ENCODE measurements around the gene CASK. TPM values are rescaled to one million over a fixed set of nuclear protein-coding genes. Genes with fewer than 3 reads are reported as not detected.

CASK gene
- total RNA-seq, 1 experiment from 2014 or later = 33.5 TPM

GRCh38 chrX:41541386-41541785 lies 382.0 kb downstream of the CASK start:
- TF ChIP-seq CTCF (conservative IDR thresholded peaks at IDR 0.05; ENCODE audit: low read depth, low read length) (no peak), EZH2 (IDR thresholded peaks at IDR 0.05; ENCODE audit: borderline replicate concordance, low read depth, low read length, poor library complexity, severe bottlenecking) (no peak)
- Histone ChIP-seq H3K27ac (ENCODE audit: low read depth, low read length, poor library complexity, severe bottlenecking) (no peak overlapping the region), H3K27me3 (replicated peaks; ENCODE audit: insufficient read depth, low read depth, low read length, poor library complexity) (no peaks in the 10 kb centered on the region), H3K36me3 (ENCODE audit: insufficient read depth, low read length, poor library complexity, severe bottlenecking) (no peaks in the 10 kb centered on the region), H3K4me3 (ENCODE audit: low read depth, low read length, poor library complexity, severe bottlenecking) (no peak overlapping the region), H3K4me1 (ENCODE audit: insufficient read depth, low read length, poor library complexity, severe bottlenecking) (no peaks in the 10 kb centered on the region), H3K9me3 (ENCODE audit: low read depth, low read length, poor library complexity, severe bottlenecking) (no peaks in the 10 kb centered on the region)
- ChIA-PET POLR2A (ENCODE audit: low non-redundant PET) (no interaction called here), CTCF (no interaction called here)
- BruUV-seq (replicated peaks) = no TSS peak
- DNase-seq (ENCODE audit: low spot score) = no peak
- intact Hi-C loops (cut with micrococcal nuclease; ENCODE audit: unreplicated experiment) = no loop called here

- Histone ChIP-seq H3K27ac (ENCODE audit: low read depth, low read length, poor library complexity, severe bottlenecking) (no peak overlapping the region), H3K4me3 (ENCODE audit: low read depth, low read length, poor library complexity, severe bottlenecking) (no peak overlapping the region), H3K27me3 (replicated peaks; ENCODE audit: insufficient read depth, low read depth, low read length, poor library complexity) (no peaks in the 10 kb centered on the region), H3K4me1 (ENCODE audit: insufficient read depth, low read length, poor library complexity, severe bottlenecking) (no peaks in the 10 kb centered on the region), H3K36me3 (ENCODE audit: insufficient read depth, low read length, poor library complexity, severe bottlenecking) (no peaks in the 10 kb centered on the region), H3K9me3 (ENCODE audit: low read depth, low read length, poor library complexity, severe bottlenecking) (no peaks in the 10 kb centered on the region)
- BruUV-seq (replicated peaks) = no TSS peak
- no peak for DNase-seq (ENCODE audit: low spot score)
- TF ChIP-seq EZH2 (IDR thresholded peaks at IDR 0.05; ENCODE audit: borderline replicate concordance, low read depth, low read length, poor library complexity, severe bottlenecking) = no peak
- POLR2A ChIA-PET (ENCODE audit: low non-redundant PET) = no interaction called here
- intact Hi-C loops (cut with micrococcal nuclease; ENCODE audit: unreplicated experiment) = no loop called here
- CTCF ChIA-PET = no interaction called here
These were observed 384.6 kb downstream of the CASK start for GRCh38 chrX:41538707-41539106.

- ChIA-PET CTCF (no interaction called here), POLR2A (ENCODE audit: low non-redundant PET) (no interaction called here)
- no peak for TF ChIP-seq CTCF (conservative IDR thresholded peaks at IDR 0.05; ENCODE audit: low read depth, low read length)
- TF ChIP-seq EZH2 (IDR thresholded peaks at IDR 0.05; ENCODE audit: borderline replicate concordance, low read depth, low read length, poor library complexity, severe bottlenecking) = no peak
- H3K27ac ChIP-seq (ENCODE audit: low read depth, low read length, poor library complexity, severe bottlenecking) = no peak overlapping the region
- intact Hi-C loops (cut with micrococcal nuclease; ENCODE audit: unreplicated experiment) = no loop called here
- no peaks in the 10 kb centered on the region for H3K36me3 ChIP-seq (ENCODE audit: insufficient read depth, low read length, poor library complexity, severe bottlenecking)
- H3K9me3 ChIP-seq (ENCODE audit: low read depth, low read length, poor library complexity, severe bottlenecking) = no peaks in the 10 kb centered on the region
- no peak overlapping the region for H3K4me3 ChIP-seq (ENCODE audit: low read depth, low read length, poor library complexity, severe bottlenecking)
- H3K27me3 ChIP-seq (replicated peaks; ENCODE audit: insufficient read depth, low read depth, low read length, poor library complexity) = peaks cover 3% of the 10 kb centered on the region
- no peaks in the 10 kb centered on the region for H3K4me1 ChIP-seq (ENCODE audit: insufficient read depth, low read length, poor library complexity, severe bottlenecking)
- DNase-seq (ENCODE audit: low spot score) = no peak
- BruUV-seq (replicated peaks) = no TSS peak
These were observed 393.3 kb downstream of the CASK start for GRCh38 chrX:41530085-41530484.

GRCh38 chrX:41529221-41529620 lies 394.1 kb downstream of the CASK start:
- no peak overlapping the region for H3K27ac ChIP-seq (ENCODE audit: low read depth, low read length, poor library complexity, severe bottlenecking)
- ChIA-PET CTCF (no interaction called here), POLR2A (ENCODE audit: low non-redundant PET) (no interaction called here)
- TF ChIP-seq EZH2 (IDR thresholded peaks at IDR 0.05; ENCODE audit: borderline replicate concordance, low read depth, low read length, poor library complexity, severe bottlenecking) (no peak), CTCF (conservative IDR thresholded peaks at IDR 0.05; ENCODE audit: low read depth, low read length) (no peak)
- H3K4me1 ChIP-seq (ENCODE audit: insufficient read depth, low read length, poor library complexity, severe bottlenecking) = no peaks in the 10 kb centered on the region
- no TSS peak for BruUV-seq (replicated peaks)
- DNase-seq (ENCODE audit: low spot score) = no peak
- H3K4me3 ChIP-seq (ENCODE audit: low read depth, low read length, poor library complexity, severe bottlenecking) = no peak overlapping the region
- H3K9me3 ChIP-seq (ENCODE audit: low read depth, low read length, poor library complexity, severe bottlenecking) = no peaks in the 10 kb centered on the region
- intact Hi-C loops (cut with micrococcal nuclease; ENCODE audit: unreplicated experiment) = no loop called here
- no peaks in the 10 kb centered on the region for H3K36me3 ChIP-seq (ENCODE audit: insufficient read depth, low read length, poor library complexity, severe bottlenecking)
- H3K27me3 ChIP-seq (replicated peaks; ENCODE audit: insufficient read depth, low read depth, low read length, poor library complexity) = peaks cover 3% of the 10 kb centered on the region

All from A673 (cell line).